Measurements from ENCODE around the gene SYNE4.

DNA sequence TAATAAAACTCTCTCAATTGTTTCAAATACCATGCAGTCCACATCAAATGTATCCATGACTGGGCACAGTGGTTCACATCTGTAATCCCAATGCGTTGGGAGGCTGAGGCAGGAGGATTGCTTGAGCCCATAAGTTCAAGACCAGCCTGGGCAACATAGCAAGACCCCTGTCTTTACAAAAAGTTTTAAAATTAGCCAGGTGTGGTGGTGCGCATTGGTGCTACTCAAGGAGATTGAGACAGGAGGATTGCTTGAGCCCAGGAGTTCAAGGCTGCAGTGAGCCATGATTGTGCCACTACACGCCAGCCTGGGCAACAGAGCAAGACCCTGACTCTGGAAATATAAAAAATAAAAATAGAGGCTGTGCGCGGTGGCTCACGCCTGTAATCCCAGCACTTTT lies 19.1 kb upstream of the SYNE4 start:
- TF ChIP-seq, protein P1, sequence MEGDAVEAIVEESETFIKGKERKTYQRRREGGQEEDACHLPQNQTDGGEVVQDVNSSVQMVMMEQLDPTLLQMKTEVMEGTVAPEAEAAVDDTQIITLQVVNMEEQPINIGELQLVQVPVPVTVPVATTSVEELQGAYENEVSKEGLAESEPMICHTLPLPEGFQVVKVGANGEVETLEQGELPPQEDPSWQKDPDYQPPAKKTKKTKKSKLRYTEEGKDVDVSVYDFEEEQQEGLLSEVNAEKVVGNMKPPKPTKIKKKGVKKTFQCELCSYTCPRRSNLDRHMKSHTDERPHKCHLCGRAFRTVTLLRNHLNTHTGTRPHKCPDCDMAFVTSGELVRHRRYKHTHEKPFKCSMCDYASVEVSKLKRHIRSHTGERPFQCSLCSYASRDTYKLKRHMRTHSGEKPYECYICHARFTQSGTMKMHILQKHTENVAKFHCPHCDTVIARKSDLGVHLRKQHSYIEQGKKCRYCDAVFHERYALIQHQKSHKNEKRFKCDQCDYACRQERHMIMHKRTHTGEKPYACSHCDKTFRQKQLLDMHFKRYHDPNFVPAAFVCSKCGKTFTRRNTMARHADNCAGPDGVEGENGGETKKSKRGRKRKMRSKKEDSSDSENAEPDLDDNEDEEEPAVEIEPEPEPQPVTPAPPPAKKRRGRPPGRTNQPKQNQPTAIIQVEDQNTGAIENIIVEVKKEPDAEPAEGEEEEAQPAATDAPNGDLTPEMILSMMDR (IDR thresholded peaks at IDR 0.05; ENCODE audit: insufficient read depth, low read depth, low read length), result no peak
- TF ChIP-seq EZH2 (IDR thresholded peaks at IDR 0.05; ENCODE audit: insufficient read depth, low read length), result no peak

Data from astrocyte (in vitro differentiated cells and primary cell).